HepG2 (cell line): ENCODE data around the gene TXNL4A. TPM values are rescaled to one million over a fixed set of nuclear protein-coding genes. Genes with fewer than 3 reads are reported as not detected.

ENCODE experiments used
- HCFC1 ChIP-seq: fragments of 150-350 bp; IDR thresholded peaks from 2 replicates; pipeline ENCODE4 v1.6.1; 2014; ENCODE audit warnings: low read depth, low read length
- IKZF1 ChIP-seq: fragments of 450-650 bp; IDR thresholded peaks from 2 replicates; pipeline ENCODE4 v1.7.1; 2016
- LCORL ChIP-seq, 2 experiments: fragments of 450-650 bp in 1 of 2; sonication (generic) in 1 of 2; formaldehyde crosslinking in 1 of 2; IDR thresholded peaks; 2 replicates each; pipeline versions ENCODE4 v1.5.0 to v1.6.1; 2017 to 2020; ENCODE audit warnings: antibody characterized with exemption in 1 of 2, missing genetic modification reagents in 1 of 2
- MTF2 ChIP-seq: sonication (generic); formaldehyde crosslinking; IDR thresholded peaks from 2 replicates; pipeline ENCODE4 v1.5.0; 2020; ENCODE audit warnings: missing genetic modification reagents, borderline replicate concordance
- PAWR ChIP-seq: sonication (generic); formaldehyde crosslinking; IDR thresholded peaks from 2 replicates; pipeline ENCODE4 v1.4.0; 2020; ENCODE audit warnings: missing genetic modification reagents, mild to moderate bottlenecking, borderline replicate concordance
- SOX5 ChIP-seq: IDR thresholded peaks from 2 replicates; pipeline ENCODE4 v1.6.1; 2016; ENCODE audit warnings: borderline replicate concordance
- SRSF4 ChIP-seq: fragments of 200-400 bp; formaldehyde crosslinking; IDR thresholded peaks from one replicate; pipeline ENCODE4 v1.6.1; 2018; ENCODE audit warnings: mild to moderate bottlenecking, low read depth, low read length, moderate library complexity; ENCODE audit not compliant: poor library complexity, severe bottlenecking
- ZIK1 ChIP-seq: sonication (generic); formaldehyde crosslinking; IDR thresholded peaks from 2 replicates; pipeline ENCODE4 v1.5.0; 2020; ENCODE audit warnings: mild to moderate bottlenecking, low read depth, missing genetic modification reagents, borderline replicate concordance
- ZMYM4 ChIP-seq: sonication (generic); formaldehyde crosslinking; IDR thresholded peaks from 2 replicates; pipeline ENCODE4 v1.8.1; 2023; ENCODE audit warnings: mild to moderate bottlenecking, missing genetic modification reagents
- ZNF333 ChIP-seq: sonication (generic); formaldehyde crosslinking; IDR thresholded peaks from 2 replicates; pipeline ENCODE4 v1.4.0; 2020; ENCODE audit warnings: mild to moderate bottlenecking, missing genetic modification reagents, borderline replicate concordance
- ZNF75D ChIP-seq: sonication (generic); formaldehyde crosslinking; IDR thresholded peaks from 2 replicates; pipeline ENCODE4 v1.8.1; 2023; ENCODE audit warnings: missing genetic modification reagents, mild to moderate bottlenecking, borderline replicate concordance
- ZNF782 ChIP-seq: sonication (generic); formaldehyde crosslinking; IDR thresholded peaks from 2 replicates; pipeline ENCODE4 v1.4.0; 2020; ENCODE audit warnings: missing genetic modification reagents, mild to moderate bottlenecking, borderline replicate concordance
- ZSCAN30 ChIP-seq: sonication (generic); formaldehyde crosslinking; IDR thresholded peaks from 2 replicates; pipeline ENCODE4 v1.5.0; 2020; ENCODE audit warnings: mild to moderate bottlenecking, missing genetic modification reagents
- polyA plus RNA-seq, 8 experiments: library from polyadenylated mRNA; depleted of rRNA in 3 of 8; stranded (reverse) in 7 of 8; unstranded in 1 of 8; fragments of >200 nt; fragmentation: Illumina TruSeq in 4 of 8; extraction: Trizol in 4 of 8; gene quantifications; 2 replicates each; pipeline versions ENCODE4 v1.2.1 to v1.2.3, GENCODE V29; 2011 to 2016; ENCODE audit warnings: low read depth in 4 of 8, missing spikeins in 1 of 8, mixed read lengths in 1 of 8; ENCODE audit not compliant: insufficient read depth in 1 of 8
- total RNA-seq, 5 experiments: library from RNA; depleted of rRNA; stranded (reverse); fragments of >200 nt; fragmentation: Illumina TruSeq; extraction: Trizol; gene quantifications; 2 replicates each; pipeline ENCODE4 v1.2.3, GENCODE V29; 2016; ENCODE audit warnings: low read depth in 1 of 5
- TF ChIP-seq, protein P1 (sequence below): sonication (generic); formaldehyde crosslinking; IDR thresholded peaks from 2 replicates; pipeline ENCODE4 v1.4.0; 2020; ENCODE audit warnings: missing genetic modification reagents
- TF ChIP-seq, protein P2 (sequence below): fragments of 450-650 bp; IDR thresholded peaks from 2 replicates; pipeline ENCODE4 v1.6.1; 2016
- TF ChIP-seq, protein P3 (sequence below): conservative IDR thresholded peaks from 2 replicates; pipeline ENCODE4 v1.6.1; 2018; ENCODE audit warnings: missing genetic modification reagents
- TF ChIP-seq, protein P4 (sequence below): sonication (generic); formaldehyde crosslinking; IDR thresholded peaks from 2 replicates; pipeline ENCODE4 v1.8.0; 2022; ENCODE audit warnings: mild to moderate bottlenecking, missing genetic modification reagents, moderate library complexity
- TF ChIP-seq, protein P5 (sequence below): sonication (generic); formaldehyde crosslinking; IDR thresholded peaks from 2 replicates; pipeline ENCODE4 v1.8.0; 2022; ENCODE audit warnings: missing genetic modification reagents, mild to moderate bottlenecking, inconsistent platforms, borderline replicate concordance

Gene TXNL4A
- total and polyA plus RNA-seq, 2 of the 13 experiments (the other 11 are each of a cell fraction or from before 2014, with no cell fraction given) = 172 to 202 TPM

DNA sequence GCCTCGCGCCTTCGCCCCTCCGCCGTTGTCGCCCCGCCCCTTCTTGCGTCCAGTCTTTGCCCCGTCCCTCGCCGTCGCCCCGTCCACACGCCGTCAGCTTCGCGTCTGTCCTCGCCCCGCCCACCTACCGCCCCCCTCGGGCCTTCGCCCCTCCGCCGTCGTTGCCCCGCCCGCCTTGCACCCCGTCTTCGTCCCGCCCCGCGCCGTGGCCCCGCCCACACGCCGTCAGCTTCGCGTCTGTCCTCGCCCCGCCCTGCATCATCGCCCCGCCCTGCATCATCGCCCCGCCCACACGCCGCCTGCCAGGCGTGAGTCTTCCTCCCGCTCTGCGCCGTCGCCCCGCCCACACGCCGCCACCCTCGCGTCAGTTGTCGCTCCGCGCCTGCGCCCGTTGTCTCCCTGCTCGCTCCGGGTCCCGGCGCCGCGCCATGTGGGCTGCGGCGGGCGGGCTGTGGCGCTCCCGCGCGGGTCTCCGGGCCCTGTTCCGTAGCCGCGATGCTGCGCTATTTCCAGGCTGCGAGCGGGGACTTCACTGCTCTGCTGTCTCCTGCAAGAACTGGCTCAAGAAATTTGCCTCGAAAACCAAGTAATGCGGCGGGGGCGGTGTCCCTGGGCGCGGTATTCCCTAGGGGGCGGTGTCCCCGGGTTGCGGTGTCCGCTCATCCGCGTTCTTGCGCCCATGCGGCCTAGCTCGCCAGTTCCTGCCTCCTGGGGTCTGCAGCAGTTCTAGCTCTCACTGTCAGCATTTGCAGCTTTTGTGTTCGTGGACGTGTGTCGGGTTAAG is 45.9 kb upstream of the TXNL4A start, which contains the start of gene RBFA (continued):
- TF ChIP-seq, protein P1, sequence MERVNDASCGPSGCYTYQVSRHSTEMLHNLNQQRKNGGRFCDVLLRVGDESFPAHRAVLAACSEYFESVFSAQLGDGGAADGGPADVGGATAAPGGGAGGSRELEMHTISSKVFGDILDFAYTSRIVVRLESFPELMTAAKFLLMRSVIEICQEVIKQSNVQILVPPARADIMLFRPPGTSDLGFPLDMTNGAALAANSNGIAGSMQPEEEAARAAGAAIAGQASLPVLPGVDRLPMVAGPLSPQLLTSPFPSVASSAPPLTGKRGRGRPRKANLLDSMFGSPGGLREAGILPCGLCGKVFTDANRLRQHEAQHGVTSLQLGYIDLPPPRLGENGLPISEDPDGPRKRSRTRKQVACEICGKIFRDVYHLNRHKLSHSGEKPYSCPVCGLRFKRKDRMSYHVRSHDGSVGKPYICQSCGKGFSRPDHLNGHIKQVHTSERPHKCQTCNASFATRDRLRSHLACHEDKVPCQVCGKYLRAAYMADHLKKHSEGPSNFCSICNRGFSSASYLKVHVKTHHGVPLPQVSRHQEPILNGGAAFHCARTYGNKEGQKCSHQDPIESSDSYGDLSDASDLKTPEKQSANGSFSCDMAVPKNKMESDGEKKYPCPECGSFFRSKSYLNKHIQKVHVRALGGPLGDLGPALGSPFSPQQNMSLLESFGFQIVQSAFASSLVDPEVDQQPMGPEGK = no peak
- TF ChIP-seq LCORL (IDR thresholded peaks at IDR 0.05) (no peak), LCORL (CRISPR knock-in tag; IDR thresholded peaks at IDR 0.05) (peak; percentile 57), ZSCAN30 (peak; percentile 72; the same call in 1 of the 2 replicates), HCFC1 (no peak), ZNF782 (CRISPR knock-in tag) (peak; percentile 95), ZIK1 (CRISPR knock-in tag) (peak; percentile 52; the same call in 1 of the 2 replicates), PAWR (CRISPR knock-in tag) (0 out of 2 replicates have a peak, but pooled peaks have one; percentile 44), SOX5 (CRISPR knock-in tag) (no peak; the same call in 1 of the 2 replicates), IKZF1 (no peak), MTF2 (CRISPR knock-in tag) (peak; percentile 77; the same call in 1 of the 2 replicates), SRSF4 (no peak), ZNF333 (CRISPR knock-in tag) (peak; percentile 92), ZNF75D (CRISPR knock-in tag) (peak; percentile 27; the same call in 1 of the 2 replicates), ZMYM4 (peak; percentile 61; the same call in 1 of the 2 replicates)
- TF ChIP-seq, protein P2, sequence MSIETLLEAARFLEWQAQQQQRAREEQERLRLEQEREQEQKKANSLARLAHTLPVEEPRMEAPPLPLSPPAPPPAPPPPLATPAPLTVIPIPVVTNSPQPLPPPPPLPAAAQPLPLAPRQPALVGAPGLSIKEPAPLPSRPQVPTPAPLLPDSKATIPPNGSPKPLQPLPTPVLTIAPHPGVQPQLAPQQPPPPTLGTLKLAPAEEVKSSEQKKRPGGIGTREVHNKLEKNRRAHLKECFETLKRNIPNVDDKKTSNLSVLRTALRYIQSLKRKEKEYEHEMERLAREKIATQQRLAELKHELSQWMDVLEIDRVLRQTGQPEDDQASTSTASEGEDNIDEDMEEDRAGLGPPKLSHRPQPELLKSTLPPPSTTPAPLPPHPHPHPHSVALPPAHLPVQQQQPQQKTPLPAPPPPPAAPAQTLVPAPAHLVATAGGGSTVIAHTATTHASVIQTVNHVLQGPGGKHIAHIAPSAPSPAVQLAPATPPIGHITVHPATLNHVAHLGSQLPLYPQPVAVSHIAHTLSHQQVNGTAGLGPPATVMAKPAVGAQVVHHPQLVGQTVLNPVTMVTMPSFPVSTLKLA = peak; percentile 57
- TF ChIP-seq, protein P3, sequence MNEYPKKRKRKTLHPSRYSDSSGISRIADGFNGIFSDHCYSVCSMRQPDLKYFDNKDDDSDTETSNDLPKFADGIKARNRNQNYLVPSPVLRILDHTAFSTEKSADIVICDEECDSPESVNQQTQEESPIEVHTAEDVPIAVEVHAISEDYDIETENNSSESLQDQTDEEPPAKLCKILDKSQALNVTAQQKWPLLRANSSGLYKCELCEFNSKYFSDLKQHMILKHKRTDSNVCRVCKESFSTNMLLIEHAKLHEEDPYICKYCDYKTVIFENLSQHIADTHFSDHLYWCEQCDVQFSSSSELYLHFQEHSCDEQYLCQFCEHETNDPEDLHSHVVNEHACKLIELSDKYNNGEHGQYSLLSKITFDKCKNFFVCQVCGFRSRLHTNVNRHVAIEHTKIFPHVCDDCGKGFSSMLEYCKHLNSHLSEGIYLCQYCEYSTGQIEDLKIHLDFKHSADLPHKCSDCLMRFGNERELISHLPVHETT (CRISPR knock-in tag) = 0 out of 2 replicates have a peak, but pooled peaks have one; percentile 15
- TF ChIP-seq, protein P4, sequence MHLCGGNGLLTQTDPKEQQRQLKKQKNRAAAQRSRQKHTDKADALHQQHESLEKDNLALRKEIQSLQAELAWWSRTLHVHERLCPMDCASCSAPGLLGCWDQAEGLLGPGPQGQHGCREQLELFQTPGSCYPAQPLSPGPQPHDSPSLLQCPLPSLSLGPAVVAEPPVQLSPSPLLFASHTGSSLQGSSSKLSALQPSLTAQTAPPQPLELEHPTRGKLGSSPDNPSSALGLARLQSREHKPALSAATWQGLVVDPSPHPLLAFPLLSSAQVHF (CRISPR knock-in tag) = peak; percentile 5; the same call in 1 of the 2 replicates
- TF ChIP-seq, protein P5, sequence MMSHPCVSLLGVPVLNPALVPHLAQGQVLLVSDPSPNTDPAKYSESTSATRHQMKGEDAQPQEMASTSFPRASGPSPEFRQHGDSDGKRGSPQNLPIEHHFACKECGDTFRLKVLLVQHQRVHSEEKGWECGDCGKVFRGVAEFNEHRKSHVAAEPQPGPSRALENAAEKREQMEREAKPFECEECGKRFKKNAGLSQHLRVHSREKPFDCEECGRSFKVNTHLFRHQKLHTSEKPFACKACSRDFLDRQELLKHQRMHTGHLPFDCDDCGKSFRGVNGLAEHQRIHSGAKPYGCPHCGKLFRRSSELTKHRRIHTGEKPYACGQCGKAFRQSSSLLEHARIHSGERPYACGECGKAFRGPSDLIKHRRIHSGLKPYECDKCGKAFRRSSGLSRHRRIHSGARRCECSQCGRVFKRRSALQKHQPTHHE (CRISPR knock-in tag) = peak; percentile 86; the same call in 1 of the 2 replicates
